22Rv1 (cell line): ENCODE measurements around the gene GLIPR1.

ENCODE experiments used
- ZFX ChIP-seq: fragments of 450-650 bp; IDR thresholded peaks from 2 replicates; pipeline ENCODE4 v1.6.1; 2017; ENCODE audit warnings: antibody characterized with exemption, borderline replicate concordance
- TF ChIP-seq, protein P1 (sequence below): fragments of 450-650 bp; IDR thresholded peaks from 2 replicates; pipeline ENCODE4 v1.5.1; 2017; ENCODE audit warnings: mild to moderate bottlenecking

DNA sequence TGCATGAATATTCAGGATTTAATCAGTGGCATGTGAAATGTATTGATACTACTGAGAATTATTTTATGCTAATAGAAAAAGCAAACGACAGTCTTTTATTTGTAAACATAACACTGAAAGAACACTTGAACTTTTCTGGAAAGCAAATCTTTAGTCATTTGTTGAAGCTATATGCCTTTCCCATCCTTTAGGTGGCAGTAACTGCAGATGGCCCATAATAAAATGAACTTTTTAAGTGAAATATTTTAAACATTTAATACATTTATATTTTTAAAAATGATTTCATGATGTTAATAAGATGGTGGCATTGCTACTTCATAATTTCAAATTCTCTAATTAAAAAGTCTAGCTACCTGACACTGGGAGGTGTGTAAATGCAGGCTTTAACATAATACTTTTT is 44.7 kb downstream of the GLIPR1 start:
- TF ChIP-seq, protein P1, sequence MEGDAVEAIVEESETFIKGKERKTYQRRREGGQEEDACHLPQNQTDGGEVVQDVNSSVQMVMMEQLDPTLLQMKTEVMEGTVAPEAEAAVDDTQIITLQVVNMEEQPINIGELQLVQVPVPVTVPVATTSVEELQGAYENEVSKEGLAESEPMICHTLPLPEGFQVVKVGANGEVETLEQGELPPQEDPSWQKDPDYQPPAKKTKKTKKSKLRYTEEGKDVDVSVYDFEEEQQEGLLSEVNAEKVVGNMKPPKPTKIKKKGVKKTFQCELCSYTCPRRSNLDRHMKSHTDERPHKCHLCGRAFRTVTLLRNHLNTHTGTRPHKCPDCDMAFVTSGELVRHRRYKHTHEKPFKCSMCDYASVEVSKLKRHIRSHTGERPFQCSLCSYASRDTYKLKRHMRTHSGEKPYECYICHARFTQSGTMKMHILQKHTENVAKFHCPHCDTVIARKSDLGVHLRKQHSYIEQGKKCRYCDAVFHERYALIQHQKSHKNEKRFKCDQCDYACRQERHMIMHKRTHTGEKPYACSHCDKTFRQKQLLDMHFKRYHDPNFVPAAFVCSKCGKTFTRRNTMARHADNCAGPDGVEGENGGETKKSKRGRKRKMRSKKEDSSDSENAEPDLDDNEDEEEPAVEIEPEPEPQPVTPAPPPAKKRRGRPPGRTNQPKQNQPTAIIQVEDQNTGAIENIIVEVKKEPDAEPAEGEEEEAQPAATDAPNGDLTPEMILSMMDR = peak; percentile 37; the same call in 1 of the 2 replicates
- no peak for TF ChIP-seq ZFX
